ENCODE data around the gene YBX2.

Gene YBX2

DNA sequence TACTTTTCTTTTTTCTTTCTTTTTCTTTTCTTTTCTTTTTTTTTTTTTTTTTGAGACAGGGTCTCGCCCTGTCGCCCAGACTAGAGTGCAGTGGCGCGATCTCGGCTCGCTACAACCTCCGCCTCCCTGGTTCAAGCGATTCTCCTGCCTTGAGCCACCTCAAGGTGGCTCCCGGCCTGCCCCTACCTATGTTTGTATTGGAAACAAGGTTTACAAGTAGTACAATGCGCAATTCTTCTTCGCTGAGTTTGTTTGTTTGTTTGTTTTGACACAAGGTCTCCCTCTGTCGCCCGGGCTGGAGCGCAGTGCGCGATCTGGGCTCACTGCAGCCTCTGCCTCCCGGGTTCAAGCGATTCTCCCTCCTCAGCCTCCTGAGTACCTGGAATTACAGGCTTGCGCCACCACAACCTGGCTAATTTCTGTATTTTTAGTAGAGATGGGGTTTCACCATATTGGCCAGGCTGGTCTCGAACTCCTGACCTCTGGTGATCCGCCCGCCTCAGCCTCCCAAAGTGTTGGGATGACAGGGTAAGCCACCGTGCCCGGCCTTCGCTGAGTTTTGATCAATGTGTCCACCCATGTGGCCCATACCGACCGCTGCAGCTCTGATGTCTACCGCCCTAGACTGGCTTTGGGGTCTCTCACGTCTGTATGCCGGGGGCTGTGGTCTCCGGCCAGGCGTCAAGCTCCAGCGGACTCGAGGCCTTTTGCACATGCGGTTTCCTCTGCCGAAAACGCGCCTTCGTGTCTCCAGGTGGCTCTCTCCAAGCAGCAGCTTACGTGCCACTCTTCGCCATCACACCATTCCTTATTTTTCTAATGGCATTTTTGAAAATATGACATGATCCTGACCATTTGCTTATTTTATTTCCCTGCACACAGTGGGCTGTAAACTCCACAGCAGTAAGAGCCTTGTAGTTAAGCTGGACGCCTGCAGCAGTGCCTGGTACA lies 1.1 kb upstream of the YBX2 start:
- no peak for DNase-seq

DNA sequence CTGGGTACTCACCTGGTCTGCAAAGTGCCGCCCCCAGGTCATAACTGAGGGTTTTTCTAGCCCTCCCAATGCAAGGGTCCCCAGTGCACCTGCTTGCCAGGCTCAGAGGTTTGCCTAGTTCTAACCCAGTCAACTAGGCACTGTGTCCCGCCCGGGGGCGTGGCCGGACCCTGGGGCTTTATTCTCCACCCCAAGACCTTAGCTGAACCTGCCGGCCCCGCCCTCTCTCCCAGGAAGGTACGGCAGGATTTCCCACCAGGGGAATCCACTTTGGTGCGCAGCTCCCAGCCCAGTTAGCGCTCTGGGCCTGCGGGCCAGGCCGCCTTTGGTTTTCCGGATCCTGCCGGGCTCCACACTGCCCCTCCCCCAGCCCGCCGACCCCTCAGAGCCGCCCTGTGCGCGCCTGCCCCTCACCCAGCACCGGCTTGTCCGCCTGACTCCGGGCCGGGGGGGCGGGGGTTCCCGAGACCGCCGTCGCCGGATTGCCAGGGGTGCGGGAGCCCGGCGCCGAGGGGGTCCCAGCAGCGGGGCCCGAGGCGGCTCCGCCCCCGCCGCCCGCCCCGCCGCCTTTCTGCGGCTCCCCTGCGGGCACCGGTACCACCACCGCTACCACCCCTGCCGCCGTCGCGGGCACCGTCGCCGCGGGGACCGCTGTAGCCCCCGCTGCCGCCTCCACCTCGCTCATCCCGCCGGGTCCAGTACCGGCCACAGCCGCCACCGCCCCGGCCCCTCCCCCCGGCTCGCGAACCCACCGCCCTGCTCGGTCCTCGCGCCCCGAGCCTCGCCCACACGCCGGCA lies 424 bp downstream of the YBX2 start:
- peak; percentile 39 for DNase-seq

DNA sequence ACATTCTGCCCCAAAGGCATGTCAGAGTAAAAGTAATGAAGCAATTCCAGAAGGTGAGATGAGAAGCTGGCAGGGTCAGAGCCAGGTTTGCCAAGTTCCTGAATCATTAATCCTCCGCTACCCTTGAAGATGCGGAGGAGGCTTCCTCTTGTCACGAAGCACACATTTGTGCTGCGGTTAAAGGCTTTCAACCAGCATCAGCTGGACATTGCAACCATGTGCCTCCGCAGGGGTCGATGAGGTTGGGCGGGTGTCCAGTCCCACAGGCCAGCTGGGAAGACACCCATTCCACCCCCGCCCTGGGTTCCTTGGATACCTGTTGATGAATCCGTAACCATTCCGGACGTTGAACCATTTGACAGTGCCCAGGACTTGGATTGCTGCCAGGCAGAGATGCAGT lies 1.3 kb downstream of the YBX2 start:
- DNase-seq: no peak

DNA sequence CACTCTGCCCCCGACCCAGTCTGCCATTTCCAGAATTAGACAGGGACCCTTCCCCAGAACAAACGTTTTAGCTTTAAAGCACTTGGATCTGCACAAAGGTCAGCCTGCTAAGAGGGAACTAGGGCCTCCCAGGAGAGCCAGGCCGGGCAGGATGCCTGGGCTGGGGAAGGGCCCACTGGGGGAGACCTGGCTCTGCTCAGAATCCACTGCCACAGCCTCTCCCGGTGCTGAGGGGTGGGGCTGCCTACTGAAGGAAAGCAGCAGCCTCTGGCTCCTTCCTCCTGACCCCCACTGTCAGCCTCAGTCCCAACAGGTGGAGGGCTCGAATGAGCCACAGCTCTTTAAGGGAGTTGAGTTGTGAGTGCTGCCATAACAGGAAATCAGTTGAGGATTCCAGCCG lies 1.7 kb downstream of the YBX2 start:
- DNase-seq: no peak

DNA sequence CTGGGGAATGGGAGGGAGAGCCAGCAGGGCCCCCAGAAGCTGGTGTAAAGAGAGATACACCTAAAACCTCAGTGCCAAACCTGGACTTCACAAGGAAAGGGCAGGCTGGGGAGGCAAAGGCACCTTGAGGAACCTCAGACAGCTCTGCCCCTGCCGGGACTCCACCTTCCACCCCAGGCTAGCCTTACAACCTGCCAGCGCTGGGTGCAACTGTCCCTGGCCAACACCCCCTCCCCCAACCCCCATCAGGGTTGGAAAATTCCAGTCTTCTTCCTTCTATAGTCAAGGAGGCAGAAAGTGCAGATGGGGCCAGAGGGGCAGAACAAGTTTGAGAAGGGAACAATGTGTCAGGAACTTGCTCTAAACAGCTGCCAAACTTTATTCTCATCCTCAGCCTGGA lies 2.2 kb downstream of the YBX2 start:
- DNase-seq: no peak

DNA sequence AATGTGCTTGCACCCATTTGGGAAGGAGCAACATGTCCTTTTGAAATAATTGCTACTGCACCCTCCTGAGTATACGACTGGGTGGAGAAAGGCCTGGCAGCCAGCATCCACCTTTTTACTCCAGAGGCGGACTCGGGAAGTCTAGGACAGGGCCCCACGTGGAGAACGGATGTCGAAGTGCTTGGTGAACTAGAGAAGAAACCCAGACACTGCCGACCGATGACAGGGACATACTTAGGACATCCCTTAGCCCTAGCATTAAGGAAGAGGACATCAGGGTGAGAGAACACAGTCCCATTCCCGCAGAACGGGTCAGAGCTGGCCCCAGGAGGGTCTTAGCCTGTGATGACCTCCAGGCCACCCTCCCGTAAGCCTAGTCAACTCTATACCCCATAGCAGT lies 3.8 kb downstream of the YBX2 start:
- no peak for DNase-seq

DNA sequence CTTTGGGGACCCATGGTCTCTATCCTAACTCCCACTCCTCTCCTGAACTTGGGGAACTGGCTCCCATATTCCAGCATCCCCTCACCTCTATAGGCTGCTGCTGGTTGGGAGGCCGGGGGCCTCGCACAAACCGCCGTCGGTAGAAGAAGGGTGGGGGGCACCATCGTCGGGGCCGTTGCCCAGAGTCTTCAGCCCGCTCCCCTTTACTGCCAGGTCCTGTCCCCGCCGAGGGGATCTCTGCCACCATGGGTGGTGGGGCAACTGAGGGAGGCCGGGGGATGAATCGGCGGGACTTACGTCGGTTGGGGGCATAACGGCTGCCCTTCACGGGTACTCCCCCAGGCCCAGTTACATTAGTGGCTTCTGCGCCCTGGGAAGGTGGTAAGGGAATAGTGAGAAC lies 4.3 kb downstream of the YBX2 start:
- no peak for DNase-seq

DNA sequence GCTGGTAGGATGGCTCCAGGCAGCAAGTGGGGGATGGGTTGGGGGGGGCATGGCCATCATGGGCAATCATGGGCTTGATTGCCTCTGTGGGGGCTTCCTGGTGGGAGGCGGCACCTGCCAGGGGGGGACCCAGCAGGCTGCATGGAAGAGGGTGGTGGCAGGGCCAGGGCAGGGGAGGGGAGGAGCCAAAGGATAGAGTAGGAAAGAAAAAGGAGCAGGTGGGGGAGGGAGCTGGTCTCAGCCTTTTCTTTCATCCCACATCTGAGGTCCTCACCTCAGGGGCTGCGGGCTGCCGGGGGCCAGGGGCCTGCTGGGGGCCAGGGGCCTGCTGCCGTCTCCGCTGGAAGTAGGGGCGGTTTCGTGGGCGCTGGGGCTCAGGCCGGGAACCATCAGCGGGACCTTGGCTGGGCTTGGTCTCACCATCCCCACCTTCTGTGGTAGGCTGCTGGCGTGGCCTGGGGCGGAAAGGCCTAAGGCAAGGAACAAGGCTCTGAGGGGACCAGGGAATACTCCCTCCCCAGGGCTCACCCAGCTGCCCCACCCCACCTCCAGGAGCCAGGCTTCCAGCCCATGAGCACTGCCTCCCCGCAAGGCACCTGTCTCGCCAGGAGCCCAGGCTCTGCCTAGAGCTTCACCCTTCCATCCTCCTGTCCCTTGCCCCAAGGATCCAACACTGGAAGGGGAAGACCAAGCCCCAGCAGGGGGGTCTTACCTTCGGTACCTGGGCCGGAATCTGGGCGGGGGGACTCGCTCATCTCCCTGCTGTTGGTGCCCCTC lies 5.0 kb downstream of the YBX2 start:
- no peak for DNase-seq

DNA sequence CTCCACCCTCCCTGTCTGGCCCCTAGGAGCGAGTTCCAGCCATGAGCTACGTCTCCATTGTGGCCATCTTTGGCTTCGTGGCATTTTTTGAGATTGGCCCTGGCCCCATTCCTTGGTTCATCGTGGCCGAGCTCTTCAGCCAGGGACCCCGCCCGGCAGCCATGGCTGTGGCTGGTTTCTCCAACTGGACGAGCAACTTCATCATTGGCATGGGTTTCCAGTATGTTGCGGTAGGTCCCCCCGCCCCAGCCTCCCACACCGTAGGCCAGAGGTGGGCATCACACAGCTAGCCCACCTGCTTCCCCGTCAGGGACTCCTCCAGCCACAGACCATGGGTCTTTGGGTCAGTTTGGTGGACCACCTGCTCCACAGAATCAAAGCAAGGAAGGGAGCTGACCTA lies 8.8 kb downstream of the YBX2 start:
- no peak for DNase-seq

DNA sequence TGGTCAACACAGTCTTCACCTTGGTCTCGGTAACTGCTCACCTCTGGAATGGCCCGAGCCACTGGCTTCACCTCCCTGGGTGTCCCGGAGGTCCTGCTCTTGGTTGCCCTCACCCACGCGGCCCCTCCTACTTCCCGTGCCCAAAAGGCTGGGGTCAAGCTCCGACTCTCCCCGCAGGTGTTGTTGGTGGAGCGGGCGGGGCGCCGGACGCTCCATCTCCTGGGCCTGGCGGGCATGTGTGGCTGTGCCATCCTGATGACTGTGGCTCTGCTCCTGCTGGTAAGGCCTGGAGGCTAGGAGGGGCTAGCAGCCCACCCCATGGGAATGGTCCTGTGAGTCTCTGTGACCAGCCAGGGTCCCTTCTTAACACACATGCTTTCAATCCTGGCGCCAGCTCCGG lies 9.5 kb downstream of the YBX2 start:
- no peak for DNase-seq

DNA sequence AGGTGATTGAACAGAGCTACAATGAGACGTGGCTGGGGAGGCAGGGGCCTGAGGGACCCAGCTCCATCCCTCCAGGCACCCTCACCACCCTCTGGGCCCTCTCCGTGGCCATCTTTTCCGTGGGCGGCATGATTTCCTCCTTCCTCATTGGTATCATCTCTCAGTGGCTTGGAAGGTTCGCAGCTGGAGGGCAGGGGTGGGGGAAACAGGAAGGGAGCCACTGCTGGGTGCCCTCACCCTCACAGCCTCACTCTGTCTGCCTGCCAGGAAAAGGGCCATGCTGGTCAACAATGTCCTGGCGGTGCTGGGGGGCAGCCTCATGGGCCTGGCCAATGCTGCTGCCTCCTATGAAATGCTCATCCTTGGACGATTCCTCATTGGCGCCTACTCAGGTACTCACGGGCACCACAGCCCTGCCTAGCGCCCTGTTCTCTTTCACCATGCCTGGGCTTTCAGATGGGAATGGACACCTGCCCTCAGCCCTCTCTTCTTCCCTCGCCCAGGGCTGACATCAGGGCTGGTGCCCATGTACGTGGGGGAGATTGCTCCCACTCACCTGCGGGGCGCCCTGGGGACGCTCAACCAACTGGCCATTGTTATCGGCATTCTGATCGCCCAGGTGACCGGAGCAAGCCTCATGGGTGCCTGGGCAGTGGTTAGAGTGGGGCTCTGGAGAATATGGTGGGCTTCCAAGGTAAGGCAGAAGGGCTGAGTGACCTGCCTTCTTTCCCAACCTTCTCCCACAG lies 10.8 kb downstream of the YBX2 start:
- no peak for DNase-seq

DNA sequence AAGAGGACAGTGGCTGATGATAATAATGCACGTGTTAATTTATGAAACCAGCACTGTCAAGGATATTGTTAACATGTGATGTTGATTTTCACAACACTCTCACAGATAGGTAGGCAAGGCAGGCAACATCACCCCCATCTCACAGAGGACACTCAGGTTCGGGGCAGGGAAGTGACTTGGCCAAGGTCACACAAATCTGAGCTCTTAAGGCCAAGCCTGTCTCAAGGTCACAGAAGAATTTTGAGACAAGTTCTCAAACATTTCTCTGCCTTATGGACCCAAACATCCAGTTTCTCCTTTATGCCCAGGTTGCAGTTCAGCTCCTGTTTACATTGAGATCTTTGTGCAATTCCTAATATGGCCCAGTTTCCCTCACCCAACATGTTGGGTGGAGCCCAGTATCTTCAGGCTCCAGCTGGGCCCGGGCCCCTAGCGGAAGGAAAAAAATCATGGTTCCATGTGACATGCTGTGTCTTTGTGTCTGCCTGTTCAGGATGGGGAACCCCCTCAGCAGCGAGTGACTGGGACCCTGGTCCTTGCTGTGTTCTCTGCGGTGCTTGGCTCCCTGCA lies 11.6 kb downstream of the YBX2 start:
- DNase-seq: no peak

DNA sequence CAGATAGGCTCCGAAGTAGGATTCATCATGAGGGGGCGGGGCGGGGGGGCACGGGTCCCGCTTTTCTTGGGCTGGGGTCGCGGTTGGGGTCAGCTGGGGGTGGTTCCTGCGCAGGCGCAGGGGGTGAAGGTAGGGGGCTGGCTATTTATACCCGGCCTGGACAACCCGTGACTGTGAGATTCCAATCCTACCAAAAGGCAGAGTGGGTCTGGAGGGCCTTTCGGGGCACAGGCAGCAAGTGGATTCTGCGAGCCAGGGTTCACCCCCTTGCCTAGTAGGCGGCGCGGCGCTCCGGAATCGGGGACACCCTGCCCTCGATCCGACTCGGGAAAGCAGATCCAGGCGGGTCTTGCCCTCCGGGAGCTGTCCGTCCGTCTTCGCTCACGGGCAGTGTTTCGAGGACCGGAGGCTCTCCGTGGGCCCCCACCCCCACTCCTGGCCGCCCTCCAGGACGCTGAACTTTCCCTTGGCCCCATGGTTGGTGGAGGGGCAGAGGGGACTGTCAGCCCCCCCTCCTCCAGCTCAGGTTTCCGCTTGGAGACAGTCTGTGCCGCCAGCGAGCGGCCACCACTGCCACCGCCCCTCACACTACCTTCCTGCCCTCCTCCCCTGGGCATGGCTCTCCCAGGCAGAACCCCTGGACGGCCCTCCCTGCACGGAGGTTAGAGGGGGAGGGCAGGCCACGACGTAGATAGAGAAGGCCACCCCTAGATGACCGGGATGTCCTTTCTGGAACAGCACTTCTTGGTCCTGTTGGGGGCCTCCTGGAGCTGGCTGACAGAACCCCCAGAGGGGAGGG lies 12.3 kb downstream of the YBX2 start:
- peak; percentile 31 for DNase-seq

DNA sequence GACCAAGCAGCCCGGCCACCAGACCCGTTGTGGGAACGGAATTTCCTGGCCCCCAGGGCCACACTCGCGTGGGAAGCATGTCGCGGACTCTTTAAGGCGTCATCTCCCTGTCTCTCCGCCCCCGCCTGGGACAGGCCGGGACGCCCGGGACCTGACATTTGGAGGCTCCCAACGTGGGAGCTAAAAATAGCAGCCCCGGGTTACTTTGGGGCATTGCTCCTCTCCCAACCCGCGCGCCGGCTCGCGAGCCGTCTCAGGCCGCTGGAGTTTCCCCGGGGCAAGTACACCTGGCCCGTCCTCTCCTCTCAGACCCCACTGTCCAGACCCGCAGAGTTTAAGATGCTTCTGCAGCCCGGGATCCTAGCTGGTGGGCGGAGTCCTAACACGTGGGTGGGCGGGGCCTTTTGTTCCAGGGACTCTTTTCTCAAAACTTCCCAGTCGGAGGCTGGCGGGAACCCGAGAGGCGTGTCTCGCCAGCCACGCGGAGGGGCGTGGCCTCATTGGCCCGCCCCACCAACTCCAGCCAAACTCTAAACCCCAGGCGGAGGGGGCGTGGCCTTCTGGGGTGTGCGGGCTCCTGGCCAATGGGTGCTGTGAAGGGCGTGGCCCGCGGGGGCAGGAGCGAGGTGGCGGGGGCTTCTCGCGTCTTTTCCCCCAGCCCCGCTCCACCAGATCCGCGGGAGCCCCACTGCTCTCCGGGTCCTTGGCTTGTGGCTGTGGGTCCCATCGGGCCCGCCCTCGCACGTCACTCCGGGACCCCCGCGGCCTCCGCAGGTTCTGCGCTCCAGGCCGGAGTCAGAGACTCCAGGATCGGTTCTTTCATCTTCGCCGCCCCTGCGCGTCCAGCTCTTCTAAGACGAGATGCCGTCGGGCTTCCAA lies 13.1 kb downstream of the YBX2 start, which contains the start of gene SLC2A4:
SLC2A4 (plus strand) TSS at position 645 of the 879 bp plus-strand sequence; CDS start at position 862, 217 bp downstream.
- DNase-seq: peak; percentile 82

DNA sequence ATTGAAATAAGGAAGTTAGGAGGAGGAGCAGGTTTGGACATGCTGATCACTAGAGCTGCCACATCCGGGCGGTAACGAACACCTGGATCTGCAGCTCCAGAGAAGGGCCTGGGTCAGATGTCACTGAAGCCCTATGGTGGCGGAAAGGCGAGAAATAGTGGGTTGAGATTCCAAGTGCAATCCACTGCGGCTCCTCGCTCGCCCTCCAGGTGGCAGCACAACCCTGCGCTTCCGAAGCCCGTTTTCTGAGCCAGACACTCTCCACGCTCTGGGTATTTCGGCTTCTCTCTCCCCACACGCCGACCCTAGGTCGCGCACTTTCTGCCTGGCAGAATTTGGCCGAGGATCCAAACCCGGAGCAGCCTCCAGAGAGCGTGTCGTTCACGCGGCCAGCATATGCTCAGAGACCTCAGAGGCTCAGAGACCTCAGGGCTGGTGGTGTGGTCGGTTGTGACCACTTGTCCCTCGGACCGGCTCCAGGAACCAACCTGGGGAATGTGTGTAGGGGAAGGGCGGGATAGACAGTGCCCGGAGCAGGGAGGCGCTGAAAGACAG lies 13.8 kb downstream of the YBX2 start:
- peak; percentile 89 for DNase-seq

DNA sequence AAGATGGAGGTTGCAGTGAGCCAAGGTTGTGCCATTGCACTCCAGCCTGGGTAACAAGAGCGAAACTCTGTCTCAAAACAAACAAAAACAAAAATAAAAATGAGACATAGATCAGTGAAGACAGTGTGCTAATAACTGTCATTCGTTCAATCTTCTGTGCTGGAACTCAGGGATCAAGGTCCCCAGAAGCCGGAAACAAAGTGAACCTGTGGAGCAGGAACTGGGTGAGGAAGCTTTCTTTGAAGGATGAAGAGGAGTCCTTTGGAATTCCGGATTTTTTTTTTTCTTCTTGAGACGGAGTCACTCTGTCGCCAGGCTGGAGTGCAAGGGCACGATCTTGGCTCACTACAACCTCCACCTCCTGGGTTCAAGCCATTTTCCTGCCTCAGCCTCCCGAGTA lies 15.0 kb downstream of the YBX2 start:
- no peak for DNase-seq

DNA sequence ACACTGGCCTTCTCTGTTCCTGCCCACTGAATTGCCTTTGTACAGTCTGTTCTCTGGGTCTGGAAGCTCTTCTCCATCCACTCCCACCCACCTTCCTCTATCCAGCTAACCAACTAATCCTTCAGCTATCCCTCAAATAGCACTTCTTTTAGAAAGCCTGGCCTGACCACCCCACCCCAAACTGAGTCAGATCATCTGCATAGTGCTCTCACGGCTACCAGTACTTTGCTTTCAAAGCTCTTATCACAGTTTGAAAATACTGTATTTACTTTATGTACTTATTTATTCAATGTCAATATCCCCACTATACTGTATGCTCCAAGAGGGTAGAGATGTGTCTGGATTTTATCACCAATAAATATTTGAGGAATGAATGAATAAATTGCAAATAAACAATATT lies 27.7 kb downstream of the YBX2 start:
- no peak for DNase-seq

DNA sequence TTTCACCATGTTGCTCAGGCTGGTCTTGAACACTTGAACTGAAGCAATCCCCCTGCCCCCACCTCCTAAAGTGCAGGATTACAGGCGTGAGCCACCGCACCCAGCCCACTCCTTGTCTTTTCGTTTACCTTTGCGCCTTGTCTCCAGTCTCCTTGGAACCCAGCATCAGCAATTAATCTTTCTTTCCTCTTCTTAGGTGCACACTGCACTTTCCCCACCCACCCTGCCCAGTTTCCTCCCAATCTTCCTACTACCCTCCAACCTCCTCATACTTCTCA lies 30.7 kb downstream of the YBX2 start:
- DNase-seq: no peak

DNA sequence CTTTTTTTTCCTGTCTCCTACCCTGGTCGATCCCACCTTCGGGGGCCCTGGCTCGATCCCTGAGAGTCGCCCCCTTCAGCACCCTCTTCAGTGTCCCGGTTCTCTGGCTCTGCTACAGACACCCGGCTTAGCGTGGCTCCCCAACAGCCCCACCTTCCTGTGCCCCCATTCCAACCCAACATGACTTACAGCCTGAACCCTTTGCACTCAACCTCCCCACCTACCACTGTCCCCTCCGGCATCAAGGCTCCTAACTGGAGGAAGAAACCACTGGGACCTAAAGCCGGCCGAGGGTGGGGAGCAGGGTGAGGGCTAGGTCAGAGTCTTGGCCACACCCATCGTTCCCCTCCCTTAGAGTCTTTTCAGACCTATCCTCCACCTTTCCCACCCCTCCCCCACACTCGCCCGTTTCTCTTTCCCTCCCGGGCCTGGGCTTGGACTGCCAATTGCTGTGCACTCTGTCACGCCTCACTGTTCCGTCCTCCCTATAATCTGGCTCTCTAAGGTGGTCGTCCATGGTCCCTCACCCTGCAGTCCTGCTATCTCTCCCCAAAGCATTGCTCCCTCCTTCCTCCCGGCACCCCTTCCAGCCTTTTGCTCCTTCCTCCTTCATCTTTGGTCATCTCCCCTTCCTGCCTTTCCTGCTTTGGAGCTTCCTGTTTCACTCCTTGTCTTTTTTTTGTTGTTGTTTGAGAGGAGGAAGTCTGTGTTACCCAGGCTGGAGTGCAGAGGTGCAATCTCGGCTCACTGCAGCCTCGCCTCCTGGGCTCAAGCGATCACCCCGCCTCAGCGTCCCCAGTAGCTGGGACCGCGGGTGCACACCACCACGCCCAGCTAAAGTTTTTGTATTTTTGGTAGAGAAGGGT lies 31.3 kb downstream of the YBX2 start:
- peak; percentile 35 for DNase-seq

All from activated T-cell treated with anti-CD3 and anti-CD28 coated beads, Interleukin-2, amount 50 U/mL, for 1 hour (primary cell).